Right atrium auricular region (tissue), 2 donors: ENCODE data around the gene TSPAN9. TPM values are rescaled to one million over a fixed set of nuclear protein-coding genes. Genes with fewer than 3 reads are reported as not detected.

Source experiments
- DNase-seq: peaks from one replicate; pipeline ENCODE4 v3.0.0-alpha.2; 2019; ENCODE audit warnings: low spot score
- H3K27ac ChIP-seq, 2 donors: fragments of 200-600 bp; sonication (generic); 1 replicate in 1 of 2; 2 replicates in 1 of 2; pipeline ENCODE4 v1.5.1; 2016 to 2019
- H3K27me3 ChIP-seq, 2 donors: fragments of 200-600 bp; sonication (generic); one replicate each; pipeline versions ENCODE4 v1.5.1 to v1.6.0; 2017 to 2019
- H3K36me3 ChIP-seq: fragments of 200-600 bp; sonication (generic); one replicate; pipeline ENCODE4 v1.5.1; 2016
- H3K4me1 ChIP-seq, 2 donors: fragments of 200-600 bp; sonication (generic); one replicate each; pipeline versions ENCODE4 v1.5.1 to v1.6.0; 2017 to 2019
- H3K4me3 ChIP-seq, 2 donors: fragments of 200-600 bp; sonication (generic); 1 replicate in 1 of 2; 2 replicates in 1 of 2; pipeline ENCODE4 v1.5.1; 2017 to 2019; ENCODE audit warnings: mild to moderate bottlenecking in 1 of 2, moderate library complexity in 1 of 2
- H3K9me3 ChIP-seq, 2 donors: fragments of 200-600 bp; sonication (generic); one replicate each; pipeline ENCODE4 v1.5.1; 2019
- total RNA-seq, 2 donors: library from RNA; depleted of rRNA; stranded (reverse); fragments of >200 nt; gene quantifications; one replicate each; pipeline ENCODE4 v1.1.0, GENCODE V29; 2016
- TF ChIP-seq, protein P1 (sequence below), 2 donors: fragments of 200-600 bp; sonication (generic); IDR thresholded peaks; one replicate each; pipeline ENCODE4 v1.5.1; 2019; ENCODE audit warnings: antibody characterized with exemption in 2 of 2

Gene TSPAN9
- total RNA-seq, 2 donors from 2014 or later = 103 to 185 TPM

DNA sequence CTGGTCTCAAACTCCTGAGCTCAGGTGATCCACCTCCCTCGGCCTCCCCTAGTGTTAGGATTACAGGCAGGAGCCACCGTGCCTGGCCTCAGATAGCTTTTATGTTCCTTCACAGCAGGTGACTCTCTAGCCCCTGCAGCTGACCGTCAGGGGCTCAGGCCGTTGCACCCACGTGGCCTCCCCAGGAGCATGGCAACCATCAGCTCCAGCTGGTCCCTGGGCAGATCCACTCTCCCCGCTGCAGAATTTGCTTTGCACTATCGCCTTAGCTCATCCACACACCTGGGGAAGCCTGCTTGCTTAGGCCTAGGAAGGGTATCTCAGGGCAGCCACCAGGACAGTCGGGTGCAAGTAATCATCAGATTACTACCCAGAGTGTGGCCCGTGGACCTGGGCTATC is 62.6 kb downstream of the TSPAN9 start:
- H3K27ac ChIP-seq = peak overlapping the region; percentile 25 to 79
- H3K4me3 ChIP-seq = no peak overlapping the region
- no peak for DNase-seq
- TF ChIP-seq, protein P1, sequence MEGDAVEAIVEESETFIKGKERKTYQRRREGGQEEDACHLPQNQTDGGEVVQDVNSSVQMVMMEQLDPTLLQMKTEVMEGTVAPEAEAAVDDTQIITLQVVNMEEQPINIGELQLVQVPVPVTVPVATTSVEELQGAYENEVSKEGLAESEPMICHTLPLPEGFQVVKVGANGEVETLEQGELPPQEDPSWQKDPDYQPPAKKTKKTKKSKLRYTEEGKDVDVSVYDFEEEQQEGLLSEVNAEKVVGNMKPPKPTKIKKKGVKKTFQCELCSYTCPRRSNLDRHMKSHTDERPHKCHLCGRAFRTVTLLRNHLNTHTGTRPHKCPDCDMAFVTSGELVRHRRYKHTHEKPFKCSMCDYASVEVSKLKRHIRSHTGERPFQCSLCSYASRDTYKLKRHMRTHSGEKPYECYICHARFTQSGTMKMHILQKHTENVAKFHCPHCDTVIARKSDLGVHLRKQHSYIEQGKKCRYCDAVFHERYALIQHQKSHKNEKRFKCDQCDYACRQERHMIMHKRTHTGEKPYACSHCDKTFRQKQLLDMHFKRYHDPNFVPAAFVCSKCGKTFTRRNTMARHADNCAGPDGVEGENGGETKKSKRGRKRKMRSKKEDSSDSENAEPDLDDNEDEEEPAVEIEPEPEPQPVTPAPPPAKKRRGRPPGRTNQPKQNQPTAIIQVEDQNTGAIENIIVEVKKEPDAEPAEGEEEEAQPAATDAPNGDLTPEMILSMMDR (IDR thresholded peaks at IDR 0.05) = no peak
- no peaks in the 10 kb centered on the region for H3K9me3 ChIP-seq
- H3K36me3 ChIP-seq = no peaks in the 10 kb centered on the region
- peaks cover 0 to 80% of the 10 kb centered on the region in 2 donors for H3K4me1 ChIP-seq
- no peaks in the 10 kb centered on the region for H3K27me3 ChIP-seq

DNA sequence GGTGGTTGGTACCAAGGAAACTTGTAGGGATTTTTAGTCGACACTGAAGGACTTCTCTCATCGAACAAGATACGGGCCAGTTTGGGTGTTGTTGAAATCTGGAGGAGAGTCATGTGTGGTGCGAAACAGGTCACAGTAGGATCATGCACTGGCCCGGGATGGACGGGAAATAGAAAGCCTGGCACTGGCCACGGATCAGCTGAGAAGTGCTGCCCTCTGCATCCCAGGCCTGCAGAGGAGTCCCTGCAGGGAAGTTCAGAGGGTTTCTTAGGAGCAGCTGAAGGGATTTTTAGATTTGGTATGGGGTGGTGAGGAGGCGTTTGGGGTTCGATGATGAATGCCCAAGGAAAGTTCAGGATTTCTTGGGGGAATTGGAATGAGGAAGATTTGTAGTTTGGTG is 63.1 kb downstream of the TSPAN9 start:
- peaks cover 0 to 82% of the 10 kb centered on the region in 2 donors for H3K4me1 ChIP-seq
- no peak for DNase-seq
- H3K27me3 ChIP-seq = no peaks in the 10 kb centered on the region
- H3K9me3 ChIP-seq = no peaks in the 10 kb centered on the region
- peak overlapping the region; percentile 63 to 79 for H3K27ac ChIP-seq
- H3K4me3 ChIP-seq = no peak overlapping the region
- TF ChIP-seq, protein P1 (IDR thresholded peaks at IDR 0.05) = no peak
- H3K36me3 ChIP-seq = no peaks in the 10 kb centered on the region

DNA sequence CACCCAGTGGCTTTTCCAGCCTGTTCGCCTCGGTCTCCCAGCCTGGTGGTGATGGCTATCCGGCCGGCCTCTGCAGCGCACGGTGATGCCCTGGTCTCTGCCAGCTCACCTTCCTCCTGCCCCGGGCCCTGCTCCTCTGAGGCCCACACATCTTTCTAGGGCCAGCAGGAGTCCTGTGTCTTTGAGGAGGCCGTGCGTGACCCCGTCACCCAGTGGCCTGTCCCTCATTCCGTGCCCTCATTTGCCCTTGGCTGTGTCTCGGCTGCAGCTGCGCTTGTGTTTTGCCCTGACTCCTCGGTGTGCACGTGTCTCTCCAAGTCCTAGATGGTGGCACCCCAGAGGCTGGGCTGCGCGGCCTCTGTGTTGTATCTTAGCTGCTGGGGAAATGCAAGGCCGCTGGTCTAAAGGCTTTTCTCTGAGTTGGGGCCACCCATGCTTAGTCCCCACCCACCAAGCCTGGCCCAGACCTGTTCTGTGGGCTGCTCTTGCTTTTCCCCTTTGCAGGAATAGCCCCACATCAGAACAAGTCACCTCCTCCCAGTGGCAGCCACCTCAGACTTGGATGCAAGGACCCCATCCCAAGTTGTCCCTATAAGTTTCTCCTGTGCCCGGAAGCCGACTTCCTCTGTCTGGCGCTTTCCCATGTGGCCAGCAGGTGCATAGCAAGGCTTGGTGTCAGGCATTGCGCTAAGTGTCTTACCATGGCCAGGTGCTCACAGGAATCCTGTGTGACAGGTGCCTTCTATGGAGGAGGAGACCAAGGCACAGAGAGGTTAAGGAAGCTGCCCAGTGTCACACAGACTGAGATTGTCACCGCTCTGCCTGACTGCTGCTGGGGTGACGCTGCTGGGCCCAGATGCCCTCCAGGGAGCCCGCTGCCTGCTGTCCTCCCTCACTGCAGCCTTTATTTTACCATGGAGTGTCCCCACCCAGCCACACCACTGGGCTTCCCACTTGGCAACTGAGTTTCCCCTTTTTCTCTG is 64.5 kb downstream of the TSPAN9 start:
- no peaks in the 10 kb centered on the region for H3K27me3 ChIP-seq
- no peaks in the 10 kb centered on the region for H3K36me3 ChIP-seq
- peaks cover 0 to 78% of the 10 kb centered on the region in 2 donors for H3K4me1 ChIP-seq
- H3K9me3 ChIP-seq = no peaks in the 10 kb centered on the region
- TF ChIP-seq, protein P1 (IDR thresholded peaks at IDR 0.05) = no peak
- H3K27ac ChIP-seq = peak overlapping the region; percentile 63 to 79
- DNase-seq = no peak
- H3K4me3 ChIP-seq = no peak overlapping the region

DNA sequence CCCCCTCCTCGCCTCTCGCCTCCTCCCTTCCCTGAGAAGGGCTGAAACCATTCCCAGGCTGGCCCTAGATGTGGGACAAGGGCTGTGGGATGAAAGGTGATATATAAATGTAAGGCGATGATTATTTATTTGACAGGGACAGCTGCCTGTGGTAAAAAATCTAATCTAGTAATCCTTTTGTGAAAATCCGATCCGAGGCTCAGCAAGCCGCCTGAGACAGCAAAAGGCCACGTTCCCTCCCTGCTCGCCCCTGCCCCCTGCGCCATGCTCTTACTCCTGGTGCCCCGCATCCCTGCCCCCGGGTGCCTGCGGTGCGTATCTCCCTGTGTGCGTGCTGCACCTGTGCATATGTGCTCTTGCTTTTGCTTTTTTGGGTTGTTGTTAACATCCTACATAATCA is 65.2 kb downstream of the TSPAN9 start:
- no peak for DNase-seq
- Histone ChIP-seq H3K27ac (peak overlapping the region; percentile 63 to 79), H3K4me3 (no peak overlapping the region), H3K27me3 (no peaks in the 10 kb centered on the region), H3K4me1 (peaks cover 0 to 71% of the 10 kb centered on the region in 2 donors), H3K9me3 (no peaks in the 10 kb centered on the region), H3K36me3 (no peaks in the 10 kb centered on the region)
- TF ChIP-seq, protein P1 (IDR thresholded peaks at IDR 0.05) = no peak

DNA sequence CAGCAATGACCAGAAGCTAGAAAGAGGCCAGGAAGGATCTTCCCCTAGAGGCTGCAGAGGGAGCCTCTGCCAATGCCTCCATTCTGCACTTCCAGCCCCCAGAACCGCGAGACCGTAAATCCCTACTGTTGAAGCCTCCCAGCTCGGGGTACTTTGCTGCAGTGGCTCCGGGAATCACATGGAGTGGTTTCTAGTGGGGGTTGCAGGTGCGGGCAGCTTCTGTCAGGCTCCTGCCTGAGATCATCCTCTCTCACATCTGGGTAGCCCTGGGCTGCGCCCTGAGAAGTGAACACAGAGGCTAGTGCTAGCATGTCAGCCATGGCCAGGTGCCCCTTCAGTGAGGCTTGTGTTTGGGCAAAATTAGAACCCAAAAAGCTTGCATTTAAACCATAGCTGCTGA is 67.3 kb downstream of the TSPAN9 start:
- Histone ChIP-seq H3K36me3 (no peaks in the 10 kb centered on the region), H3K27me3 (no peaks in the 10 kb centered on the region), H3K27ac (peak overlapping the region; percentile 45 to 59), H3K4me3 (no peak overlapping the region), H3K4me1 (peaks cover 0 to 74% of the 10 kb centered on the region in 2 donors), H3K9me3 (no peaks in the 10 kb centered on the region)
- DNase-seq = no peak
- TF ChIP-seq, protein P1 (IDR thresholded peaks at IDR 0.05) = no peak
